NCI-H2081 treated with DMSO at 0.1 percent for 48 hours (cell line): Measurements from ENCODE around the gene LRRC56.
A peak's percentile ranks its signal among the peaks of the same experiment; 100 is the strongest.
"Not testable (repeated sequence)": the region's sequence is repeated elsewhere in the genome, so short reads cannot be mapped to it uniquely, and the experiment has no call there.

Experiments
- DNase-seq: peaks from one replicate; lab custom pipeline; 2025; lab: John Stamatoyannopoulos, UW

Gene LRRC56

GRCh38 chr11:559020-559620, 21.8 kb downstream of the LRRC56 start:
- no peak for DNase-seq

DNA sequence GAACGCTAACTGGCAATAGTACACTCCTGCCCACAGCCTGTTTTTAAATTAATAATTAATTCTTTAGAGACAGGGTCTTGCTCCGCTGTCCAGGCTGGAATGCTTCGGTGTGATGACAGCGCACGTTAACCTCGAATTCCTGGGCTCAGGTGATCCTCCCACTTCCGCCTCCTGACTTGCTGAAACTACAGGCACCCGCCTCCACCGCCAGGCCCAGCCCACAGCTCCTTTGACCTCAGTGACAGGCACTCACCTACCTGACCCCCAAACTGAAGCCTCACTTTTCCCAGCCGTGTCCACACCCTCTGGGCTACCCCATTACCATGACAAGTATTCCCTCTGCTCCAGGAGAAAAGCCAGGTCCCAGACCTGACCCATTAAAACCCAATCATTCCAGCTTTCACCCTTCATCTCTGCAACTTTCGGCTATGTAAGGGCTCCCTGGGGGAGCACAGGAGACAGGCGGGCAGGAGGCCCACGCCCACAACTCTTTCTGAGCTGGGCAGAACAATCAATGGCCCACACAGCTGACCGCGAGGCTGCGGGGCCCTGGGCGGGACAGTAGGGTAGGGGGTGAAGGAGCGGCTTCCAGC, 22.5 kb downstream of the LRRC56 start:
- DNase-seq, result no peak

GRCh38 chr11:560305-561147, 23.2 kb downstream of the LRRC56 start, which contains the start of the genes LMNTD2 and RASSF7:
LMNTD2 (minus strand) TSS chr11:560738; CDS start chr11:560716, 22 bp downstream.
RASSF7 (plus strand) TSS chr11:560970; CDS start chr11:561769, 799 bp downstream.
- DNase-seq, result peak; percentile 15

- DNase-seq, result no peak
Observed at GRCh38 chr11:561148-562003, 24.0 kb downstream of the LRRC56 start.

DNA sequence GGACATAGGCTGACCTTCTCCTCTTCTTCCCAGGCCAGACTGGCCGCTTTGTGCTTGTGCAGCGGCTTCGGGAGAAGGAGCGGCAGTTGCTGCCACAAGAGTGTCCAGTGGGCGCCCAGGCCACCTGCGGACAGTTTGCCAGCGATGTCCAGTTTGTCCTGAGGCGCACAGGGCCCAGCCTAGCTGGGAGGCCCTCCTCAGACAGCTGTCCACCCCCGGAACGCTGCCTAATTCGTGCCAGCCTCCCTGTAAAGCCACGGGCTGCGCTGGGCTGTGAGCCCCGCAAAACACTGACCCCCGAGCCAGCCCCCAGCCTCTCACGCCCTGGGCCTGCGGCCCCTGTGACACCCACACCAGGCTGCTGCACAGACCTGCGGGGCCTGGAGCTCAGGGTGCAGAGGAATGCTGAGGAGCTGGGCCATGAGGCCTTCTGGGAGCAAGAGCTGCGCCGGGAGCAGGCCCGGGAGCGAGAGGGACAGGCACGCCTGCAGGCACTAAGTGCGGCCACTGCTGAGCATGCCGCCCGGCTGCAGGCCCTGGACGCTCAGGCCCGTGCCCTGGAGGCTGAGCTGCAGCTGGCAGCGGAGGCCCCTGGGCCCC, 24.8 kb downstream of the LRRC56 start:
- DNase-seq, result no peak

DNA sequence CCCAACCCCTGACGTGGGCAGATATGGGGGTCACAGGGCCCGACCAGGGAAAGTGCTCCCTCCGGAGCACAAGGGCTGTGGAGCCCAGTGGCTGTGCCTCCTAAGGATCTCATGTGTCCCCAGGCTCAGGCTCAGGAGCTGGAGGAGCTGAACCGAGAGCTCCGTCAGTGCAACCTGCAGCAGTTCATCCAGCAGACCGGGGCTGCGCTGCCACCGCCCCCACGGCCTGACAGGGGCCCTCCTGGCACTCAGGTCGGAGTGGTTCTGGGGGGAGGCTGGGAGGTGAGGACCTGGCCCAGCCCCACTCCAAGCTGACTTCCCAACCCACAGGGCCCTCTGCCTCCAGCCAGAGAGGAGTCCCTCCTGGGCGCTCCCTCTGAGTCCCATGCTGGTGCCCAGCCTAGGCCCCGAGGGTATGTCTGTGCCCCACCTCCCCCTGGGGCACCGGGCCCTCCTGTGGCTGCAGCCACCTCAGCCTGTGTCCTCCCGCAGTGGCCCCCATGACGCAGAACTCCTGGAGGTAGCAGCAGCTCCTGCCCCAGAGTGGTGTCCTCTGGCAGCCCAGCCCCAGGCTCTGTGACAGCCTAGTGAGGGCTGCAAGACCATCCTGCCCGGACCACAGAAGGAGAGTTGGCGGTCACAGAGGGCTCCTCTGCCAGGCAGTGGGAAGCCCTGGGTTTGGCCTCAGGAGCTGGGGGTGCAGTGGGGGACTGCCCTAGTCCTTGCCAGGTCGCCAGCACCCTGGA, 25.9 kb downstream of the LRRC56 start:
- DNase-seq, result no peak

DNA sequence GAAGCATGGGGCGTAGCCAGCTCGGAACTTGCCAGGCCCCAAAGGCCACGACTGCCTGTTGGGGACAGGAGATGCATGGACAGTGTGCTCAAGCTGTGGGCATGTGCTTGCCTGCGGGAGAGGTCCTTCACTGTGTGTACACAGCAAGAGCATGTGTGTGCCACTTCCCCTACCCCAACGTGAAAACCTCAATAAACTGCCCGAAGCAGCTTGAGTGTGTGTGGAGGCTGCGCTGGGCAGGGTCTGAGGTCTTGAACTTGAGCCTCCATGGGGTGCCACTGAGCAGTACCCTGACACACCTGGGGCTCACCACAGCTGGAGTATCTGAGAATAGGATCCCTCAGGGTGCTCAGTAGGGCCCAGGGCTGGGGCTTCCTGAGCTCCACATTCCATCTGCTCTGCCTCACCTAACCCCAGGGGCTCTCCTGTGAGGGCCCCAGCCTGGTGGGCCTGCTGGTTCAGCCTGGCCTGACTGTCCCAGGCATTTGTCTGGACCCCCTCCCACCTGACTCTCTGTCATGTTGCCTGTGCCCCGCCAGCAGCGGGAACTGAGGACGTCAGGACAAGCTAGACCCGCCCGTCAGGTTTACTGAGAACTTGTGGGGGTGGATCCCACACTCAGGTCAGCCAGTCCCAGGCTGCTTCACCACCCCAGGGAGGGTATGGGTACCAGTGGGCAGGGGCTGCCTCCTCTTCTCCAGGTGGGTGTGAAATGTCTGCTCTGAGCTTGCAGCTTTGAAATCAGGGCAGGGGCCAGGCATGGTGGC, 26.7 kb downstream of the LRRC56 start:
- DNase-seq, result no peak

DNA sequence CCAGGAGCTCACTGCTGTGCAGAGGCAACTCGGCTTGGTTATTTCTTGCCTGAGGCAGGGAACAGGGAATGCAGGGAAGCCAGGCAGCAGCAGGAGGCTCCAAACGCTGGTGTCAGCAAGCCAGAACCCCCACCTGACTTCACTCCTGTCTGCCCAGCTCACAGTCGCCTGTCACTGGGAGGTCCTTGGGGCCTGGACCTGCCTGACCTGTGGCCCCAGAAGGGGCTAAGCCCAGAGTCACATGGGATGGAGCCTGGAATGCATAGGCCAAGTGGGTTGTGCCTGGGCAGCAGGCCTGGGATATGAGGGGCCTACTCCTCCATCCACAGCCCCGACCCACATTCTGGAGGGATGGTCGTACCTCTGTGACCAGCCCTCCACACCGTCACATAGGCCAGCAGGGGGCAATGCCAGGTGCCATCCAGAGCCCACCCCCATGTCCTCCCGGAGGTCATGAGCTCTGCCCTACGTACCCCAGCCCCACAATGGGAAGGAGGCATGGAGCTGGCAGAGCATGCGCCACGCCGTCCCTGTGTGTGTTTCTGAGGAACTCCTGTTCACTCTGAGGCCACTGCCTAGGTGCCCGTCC, 28.7 kb downstream of the LRRC56 start:
- DNase-seq, result no peak

DNA sequence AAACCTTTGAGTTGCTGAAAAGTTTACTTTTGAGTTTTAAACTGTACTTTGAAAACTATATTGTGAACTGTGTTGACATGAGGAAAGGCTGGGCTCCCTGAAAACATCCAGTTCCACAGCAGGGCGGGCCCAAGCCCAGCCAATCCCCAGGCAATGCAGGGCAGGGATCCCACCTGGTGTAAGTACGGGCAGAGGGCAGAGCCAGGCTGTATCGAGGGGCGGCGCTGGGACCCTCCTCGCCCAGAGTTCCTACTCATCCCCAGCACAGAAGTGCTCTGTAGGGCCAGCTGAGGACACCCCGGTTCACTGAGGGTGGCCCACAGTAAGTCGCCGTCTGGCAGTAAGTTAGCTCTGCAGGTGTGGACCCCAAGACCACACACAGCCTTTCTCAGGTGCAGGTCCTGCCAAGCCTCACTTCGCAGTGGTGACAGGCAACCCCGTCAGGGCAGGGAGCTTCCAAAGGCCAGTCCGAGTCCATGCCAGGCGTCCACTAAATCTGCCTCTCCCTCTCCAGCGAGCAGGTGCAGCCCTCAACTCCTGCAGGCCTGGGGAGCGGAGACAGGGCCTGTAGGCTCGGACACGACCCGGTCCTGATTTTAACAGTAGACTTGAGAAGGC, 29.8 kb downstream of the LRRC56 start:
- no peak for DNase-seq

DNA sequence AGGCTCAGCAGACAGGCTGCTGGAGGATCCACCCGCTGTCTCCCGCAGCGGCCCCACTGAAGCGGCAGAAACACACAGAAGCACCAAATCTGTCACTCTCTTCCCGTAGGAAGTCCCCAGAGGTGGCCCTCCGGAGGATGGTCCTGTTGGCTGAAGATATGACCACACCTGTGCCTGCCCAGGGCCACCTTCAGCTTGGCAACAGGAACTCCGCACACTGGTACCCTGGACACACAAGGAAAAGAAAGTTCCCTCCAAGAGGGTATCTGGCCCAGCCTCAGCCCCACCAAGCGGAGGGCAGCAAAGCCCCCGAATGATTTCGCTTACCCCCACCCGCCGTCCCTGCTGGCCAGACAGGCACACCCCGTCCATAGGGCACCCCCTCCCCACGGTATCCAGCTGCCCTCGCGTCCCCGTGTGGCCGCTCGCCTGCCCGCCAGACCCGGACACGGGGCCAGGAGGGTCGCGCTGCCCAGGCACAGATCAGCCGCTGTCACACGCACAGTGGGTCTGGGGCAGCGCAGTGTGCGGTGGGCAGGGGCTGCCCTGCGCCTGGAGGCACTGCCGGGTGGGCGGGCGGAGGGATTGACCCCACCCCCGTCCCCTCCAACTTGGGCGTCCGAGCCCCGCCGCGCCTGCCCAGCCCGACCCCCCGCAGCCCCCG, 30.4 kb downstream of the LRRC56 start:
- no peak for DNase-seq

DNA sequence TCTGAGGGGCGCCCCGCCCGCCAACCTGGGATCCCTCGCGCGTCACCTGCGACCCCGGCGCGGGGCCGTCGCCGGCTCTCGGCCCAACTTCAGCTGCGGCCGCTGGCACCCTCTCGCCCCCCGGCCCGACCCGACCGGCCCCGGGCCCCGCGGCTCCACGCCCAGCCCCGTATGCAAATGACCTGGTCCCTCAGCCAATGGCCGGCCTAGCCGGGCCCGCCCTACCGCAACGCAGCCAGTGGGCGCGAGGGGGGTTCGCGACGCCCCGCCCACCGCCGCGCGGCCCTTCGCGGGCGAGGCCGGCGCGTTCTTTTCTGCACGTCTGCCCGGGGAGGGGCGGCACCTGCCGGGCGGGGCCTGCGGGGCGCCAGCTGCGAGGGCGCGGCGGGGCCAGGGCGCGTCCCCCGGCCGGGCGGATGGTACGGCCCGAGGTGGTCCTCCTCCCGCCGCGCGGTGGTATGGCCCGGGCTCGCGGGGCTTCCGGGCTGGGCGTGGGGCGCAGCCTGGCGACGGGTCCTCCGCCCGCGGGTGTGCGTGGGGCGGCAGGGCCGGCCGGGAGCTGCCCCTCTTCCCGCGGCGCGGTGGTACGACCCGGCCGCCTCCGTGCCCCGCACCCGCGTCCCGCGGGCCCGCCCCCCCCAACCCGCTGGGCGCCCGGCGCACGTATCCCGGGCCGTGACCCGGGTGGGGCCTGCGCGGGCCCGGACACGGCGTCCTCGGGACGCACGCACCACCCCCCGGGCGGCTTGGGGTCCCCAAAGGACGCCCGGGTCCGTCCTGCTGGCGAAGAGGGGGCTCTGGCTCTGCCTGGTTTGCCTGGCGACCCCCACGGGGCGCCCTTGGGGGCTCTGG, 31.2 kb downstream of the LRRC56 start:
- peak; percentile 74 for DNase-seq

GRCh38 chr11:569158-569885, 32.0 kb downstream of the LRRC56 start:
- no peak for DNase-seq

- DNase-seq, result no peak
Observed at GRCh38 chr11:571802-572185, 34.5 kb downstream of the LRRC56 start.

GRCh38 chr11:573146-573759, 35.9 kb downstream of the LRRC56 start:
- DNase-seq, result no peak

DNA sequence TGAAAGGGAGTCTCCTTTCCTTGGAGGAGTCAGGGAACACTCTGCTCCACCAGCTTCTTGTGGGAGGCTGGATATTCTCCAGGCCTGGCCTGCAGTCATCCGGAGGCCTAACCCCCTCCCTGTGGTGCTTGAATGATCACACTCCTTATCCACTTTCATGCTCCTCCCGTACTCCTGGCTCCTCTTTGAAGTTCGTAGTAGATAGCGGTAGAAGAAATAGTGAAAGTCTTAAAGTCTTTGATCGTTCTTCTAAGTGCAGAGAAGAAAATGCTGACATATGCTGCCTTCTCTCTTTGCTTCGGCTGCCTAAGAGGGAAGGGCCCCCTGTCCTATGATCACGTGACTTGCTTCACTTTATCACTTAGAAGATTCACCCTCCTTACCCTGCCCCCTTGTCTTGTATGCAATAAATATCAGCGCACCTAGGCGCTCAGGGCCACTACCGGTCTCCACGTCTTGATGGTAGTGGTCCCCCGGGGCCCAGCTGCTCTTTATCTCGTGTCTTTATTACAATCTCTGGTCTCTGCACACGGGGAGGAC, 36.8 kb downstream of the LRRC56 start:
- DNase-seq, result not testable (repeated sequence)

DNA sequence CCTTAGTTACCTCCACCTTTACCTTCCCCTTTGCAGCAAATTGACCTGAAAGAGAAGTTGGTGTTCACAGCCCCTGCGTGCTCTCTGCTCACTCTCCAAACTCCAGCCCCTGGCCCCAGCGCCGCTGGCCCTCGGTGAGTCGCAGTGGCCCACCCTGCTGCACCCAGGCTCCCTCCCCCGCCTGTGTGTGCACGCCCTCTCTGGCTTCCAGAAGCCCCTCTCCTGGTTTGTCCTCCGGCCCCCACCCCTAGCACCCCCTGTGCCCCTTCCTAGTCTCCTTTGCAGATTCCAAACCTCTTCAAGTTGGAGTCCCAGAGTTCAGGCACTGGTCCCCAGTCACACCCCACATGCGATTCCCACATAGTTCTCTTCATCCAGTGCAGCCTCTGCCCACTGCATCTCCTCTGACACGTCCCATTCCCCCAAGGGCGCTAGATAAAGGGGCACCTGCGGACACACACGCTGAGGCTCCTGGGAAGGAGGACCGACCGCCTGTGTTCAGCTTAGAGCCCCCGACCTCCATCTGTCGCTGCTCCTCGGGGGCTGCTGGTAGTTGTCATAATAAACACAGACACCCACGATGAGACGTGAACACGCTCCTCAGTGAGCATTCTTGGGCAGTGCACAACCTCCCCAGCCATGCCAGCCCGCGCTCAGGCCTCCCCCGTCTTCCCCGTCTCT, 37.4 kb downstream of the LRRC56 start:
- DNase-seq, result no peak
